MM.1S (cell line): ENCODE data around the gene RAB29.
"Not testable (repeated sequence)": the region's sequence is repeated elsewhere in the genome, so short reads cannot be mapped to it uniquely, and the experiment has no call there.

Source experiments
- EZH2 ChIP-seq: fragments of 300-600 bp; sonication (generic); optimal IDR thresholded peaks from 2 replicates; pipeline ENCODE3; 2017; ENCODE audit warnings: low read depth, mild to moderate bottlenecking, antibody characterized with exemption, low read length, mixed read lengths
- EZH2phosphoT487 ChIP-seq: fragments of 300-600 bp; sonication (generic); IDR thresholded peaks from 2 replicates; pipeline ENCODE4 v1.6.1; 2018; ENCODE audit warnings: antibody characterized with exemption, low read length
- TF ChIP-seq, protein P1 (sequence below): fragments of 300-600 bp; sonication (generic); IDR thresholded peaks from 2 replicates; pipeline ENCODE4 v1.5.1; 2016; ENCODE audit warnings: antibody characterized with exemption, low read length, mixed read lengths

DNA sequence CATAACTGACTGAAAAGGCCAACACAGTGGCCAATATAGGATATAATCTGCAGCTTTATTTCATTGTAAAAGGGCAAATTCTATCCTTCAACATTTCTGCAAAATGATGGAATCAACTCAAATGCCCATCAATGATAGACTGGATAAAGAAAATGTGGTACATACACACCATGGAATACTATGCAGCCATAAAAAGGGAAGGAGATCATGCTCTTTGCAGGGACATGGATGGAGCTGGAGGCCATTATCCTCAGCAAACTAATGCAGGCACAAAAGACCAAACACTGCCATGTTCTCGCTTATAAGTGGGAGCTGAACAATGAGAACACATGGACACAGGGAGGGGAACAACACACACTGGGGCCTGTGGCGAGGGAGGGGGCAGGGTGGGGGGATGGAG lies 54.5 kb downstream of the RAB29 start:
- TF ChIP-seq, protein P1, sequence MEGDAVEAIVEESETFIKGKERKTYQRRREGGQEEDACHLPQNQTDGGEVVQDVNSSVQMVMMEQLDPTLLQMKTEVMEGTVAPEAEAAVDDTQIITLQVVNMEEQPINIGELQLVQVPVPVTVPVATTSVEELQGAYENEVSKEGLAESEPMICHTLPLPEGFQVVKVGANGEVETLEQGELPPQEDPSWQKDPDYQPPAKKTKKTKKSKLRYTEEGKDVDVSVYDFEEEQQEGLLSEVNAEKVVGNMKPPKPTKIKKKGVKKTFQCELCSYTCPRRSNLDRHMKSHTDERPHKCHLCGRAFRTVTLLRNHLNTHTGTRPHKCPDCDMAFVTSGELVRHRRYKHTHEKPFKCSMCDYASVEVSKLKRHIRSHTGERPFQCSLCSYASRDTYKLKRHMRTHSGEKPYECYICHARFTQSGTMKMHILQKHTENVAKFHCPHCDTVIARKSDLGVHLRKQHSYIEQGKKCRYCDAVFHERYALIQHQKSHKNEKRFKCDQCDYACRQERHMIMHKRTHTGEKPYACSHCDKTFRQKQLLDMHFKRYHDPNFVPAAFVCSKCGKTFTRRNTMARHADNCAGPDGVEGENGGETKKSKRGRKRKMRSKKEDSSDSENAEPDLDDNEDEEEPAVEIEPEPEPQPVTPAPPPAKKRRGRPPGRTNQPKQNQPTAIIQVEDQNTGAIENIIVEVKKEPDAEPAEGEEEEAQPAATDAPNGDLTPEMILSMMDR = not testable (repeated sequence)
- not testable (repeated sequence) for TF ChIP-seq EZH2, EZH2phosphoT487
